Measurements from ENCODE around the gene OR10AD1. TPM values are rescaled to one million over a fixed set of nuclear protein-coding genes. Genes with fewer than 3 reads are reported as not detected.

OR10AD1 gene
- total and polyA plus RNA-seq, 10 of the 15 experiments (the other 5 are each of a cell fraction or from before 2014, with no cell fraction given): 0.04 to 0.12 TPM; not detected in 8

DNA sequence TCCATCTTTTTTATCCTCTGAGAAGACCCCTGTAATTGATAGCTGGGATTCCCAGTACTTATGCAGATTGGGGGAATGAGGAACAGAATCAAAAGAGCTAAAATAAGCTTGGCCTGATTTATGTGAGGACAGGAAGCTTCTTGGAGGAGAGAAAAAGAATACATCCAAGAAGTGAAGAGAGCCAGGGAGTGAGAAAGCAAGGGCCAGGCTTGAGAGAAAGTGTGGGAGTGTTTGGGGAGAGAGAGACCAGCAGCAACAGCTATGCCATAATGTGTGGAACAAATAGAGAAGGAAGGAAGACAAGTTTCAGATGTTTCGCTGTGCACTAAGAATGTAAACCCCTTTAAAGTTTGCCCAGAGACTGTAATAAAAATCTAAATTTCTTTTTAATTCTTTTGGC, 23.6 kb downstream of the OR10AD1 start (continued):
- TF ChIP-seq, protein P1, sequence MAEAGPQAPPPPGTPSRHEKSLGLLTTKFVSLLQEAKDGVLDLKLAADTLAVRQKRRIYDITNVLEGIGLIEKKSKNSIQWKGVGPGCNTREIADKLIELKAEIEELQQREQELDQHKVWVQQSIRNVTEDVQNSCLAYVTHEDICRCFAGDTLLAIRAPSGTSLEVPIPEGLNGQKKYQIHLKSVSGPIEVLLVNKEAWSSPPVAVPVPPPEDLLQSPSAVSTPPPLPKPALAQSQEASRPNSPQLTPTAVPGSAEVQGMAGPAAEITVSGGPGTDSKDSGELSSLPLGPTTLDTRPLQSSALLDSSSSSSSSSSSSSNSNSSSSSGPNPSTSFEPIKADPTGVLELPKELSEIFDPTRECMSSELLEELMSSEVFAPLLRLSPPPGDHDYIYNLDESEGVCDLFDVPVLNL (IDR thresholded peaks at IDR 0.05; ENCODE audit: low read depth, low read length): no peak
- TF ChIP-seq CHD1 (IDR thresholded peaks at IDR 0.05; ENCODE audit: low read depth, low read length): no peak
- TF ChIP-seq SIX5 (IDR thresholded peaks at IDR 0.05; ENCODE audit: low read depth, low read length, severe bottlenecking): no peak
- TF ChIP-seq, protein P2, sequence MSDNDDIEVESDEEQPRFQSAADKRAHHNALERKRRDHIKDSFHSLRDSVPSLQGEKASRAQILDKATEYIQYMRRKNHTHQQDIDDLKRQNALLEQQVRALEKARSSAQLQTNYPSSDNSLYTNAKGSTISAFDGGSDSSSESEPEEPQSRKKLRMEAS (IDR thresholded peaks at IDR 0.05; ENCODE audit: low read depth, low read length): no peak
- TF ChIP-seq NFIC (IDR thresholded peaks at IDR 0.05; ENCODE audit: low read depth, low read length): no peak
- TF ChIP-seq BMI1 (IDR thresholded peaks at IDR 0.05; ENCODE audit: borderline replicate concordance): no peak

DNA sequence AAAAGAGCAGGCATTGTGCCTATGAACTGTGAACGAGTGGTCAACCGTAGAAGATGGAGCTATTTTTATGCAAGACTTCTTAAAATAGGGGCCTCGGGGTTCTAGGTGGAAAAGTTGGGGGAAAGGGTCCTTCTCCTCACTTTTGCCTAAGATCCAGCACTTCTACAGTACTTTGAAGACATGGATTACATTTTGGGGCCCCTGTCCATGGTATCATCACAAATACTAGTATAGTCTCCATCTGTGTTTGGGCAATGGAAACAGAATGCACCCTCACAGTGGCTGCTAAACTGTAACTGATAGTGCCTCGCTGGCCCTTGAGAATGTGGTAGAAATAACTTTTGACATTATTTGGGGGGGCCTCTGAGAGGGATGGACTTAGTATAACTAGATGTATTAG, 25.1 kb downstream of the OR10AD1 start:
- H3K79me2 ChIP-seq (ENCODE audit: control insufficient read depth, insufficient read depth, low read length): no peaks in the 10 kb centered on the region
- DNase-seq (ENCODE audit: low read depth, low spot score): no peak
- TF ChIP-seq, protein P3, sequence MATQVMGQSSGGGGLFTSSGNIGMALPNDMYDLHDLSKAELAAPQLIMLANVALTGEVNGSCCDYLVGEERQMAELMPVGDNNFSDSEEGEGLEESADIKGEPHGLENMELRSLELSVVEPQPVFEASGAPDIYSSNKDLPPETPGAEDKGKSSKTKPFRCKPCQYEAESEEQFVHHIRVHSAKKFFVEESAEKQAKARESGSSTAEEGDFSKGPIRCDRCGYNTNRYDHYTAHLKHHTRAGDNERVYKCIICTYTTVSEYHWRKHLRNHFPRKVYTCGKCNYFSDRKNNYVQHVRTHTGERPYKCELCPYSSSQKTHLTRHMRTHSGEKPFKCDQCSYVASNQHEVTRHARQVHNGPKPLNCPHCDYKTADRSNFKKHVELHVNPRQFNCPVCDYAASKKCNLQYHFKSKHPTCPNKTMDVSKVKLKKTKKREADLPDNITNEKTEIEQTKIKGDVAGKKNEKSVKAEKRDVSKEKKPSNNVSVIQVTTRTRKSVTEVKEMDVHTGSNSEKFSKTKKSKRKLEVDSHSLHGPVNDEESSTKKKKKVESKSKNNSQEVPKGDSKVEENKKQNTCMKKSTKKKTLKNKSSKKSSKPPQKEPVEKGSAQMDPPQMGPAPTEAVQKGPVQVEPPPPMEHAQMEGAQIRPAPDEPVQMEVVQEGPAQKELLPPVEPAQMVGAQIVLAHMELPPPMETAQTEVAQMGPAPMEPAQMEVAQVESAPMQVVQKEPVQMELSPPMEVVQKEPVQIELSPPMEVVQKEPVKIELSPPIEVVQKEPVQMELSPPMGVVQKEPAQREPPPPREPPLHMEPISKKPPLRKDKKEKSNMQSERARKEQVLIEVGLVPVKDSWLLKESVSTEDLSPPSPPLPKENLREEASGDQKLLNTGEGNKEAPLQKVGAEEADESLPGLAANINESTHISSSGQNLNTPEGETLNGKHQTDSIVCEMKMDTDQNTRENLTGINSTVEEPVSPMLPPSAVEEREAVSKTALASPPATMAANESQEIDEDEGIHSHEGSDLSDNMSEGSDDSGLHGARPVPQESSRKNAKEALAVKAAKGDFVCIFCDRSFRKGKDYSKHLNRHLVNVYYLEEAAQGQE (IDR thresholded peaks at IDR 0.05; ENCODE audit: low read depth, low read length): peak; percentile 50; the same call in 1 of the 2 replicates
- TF ChIP-seq MEF2A (IDR thresholded peaks at IDR 0.05; ENCODE audit: insufficient read depth, low read depth, low read length) (no peak), NFYB (IDR thresholded peaks at IDR 0.05; ENCODE audit: insufficient read depth, low read depth, low read length) (no peak), MYC (IDR thresholded peaks at IDR 0.05; ENCODE audit: insufficient read depth, insufficient read length, insufficient replicate concordance, low read length, severe bottlenecking) (no peak)
- TF ChIP-seq, protein P4, sequence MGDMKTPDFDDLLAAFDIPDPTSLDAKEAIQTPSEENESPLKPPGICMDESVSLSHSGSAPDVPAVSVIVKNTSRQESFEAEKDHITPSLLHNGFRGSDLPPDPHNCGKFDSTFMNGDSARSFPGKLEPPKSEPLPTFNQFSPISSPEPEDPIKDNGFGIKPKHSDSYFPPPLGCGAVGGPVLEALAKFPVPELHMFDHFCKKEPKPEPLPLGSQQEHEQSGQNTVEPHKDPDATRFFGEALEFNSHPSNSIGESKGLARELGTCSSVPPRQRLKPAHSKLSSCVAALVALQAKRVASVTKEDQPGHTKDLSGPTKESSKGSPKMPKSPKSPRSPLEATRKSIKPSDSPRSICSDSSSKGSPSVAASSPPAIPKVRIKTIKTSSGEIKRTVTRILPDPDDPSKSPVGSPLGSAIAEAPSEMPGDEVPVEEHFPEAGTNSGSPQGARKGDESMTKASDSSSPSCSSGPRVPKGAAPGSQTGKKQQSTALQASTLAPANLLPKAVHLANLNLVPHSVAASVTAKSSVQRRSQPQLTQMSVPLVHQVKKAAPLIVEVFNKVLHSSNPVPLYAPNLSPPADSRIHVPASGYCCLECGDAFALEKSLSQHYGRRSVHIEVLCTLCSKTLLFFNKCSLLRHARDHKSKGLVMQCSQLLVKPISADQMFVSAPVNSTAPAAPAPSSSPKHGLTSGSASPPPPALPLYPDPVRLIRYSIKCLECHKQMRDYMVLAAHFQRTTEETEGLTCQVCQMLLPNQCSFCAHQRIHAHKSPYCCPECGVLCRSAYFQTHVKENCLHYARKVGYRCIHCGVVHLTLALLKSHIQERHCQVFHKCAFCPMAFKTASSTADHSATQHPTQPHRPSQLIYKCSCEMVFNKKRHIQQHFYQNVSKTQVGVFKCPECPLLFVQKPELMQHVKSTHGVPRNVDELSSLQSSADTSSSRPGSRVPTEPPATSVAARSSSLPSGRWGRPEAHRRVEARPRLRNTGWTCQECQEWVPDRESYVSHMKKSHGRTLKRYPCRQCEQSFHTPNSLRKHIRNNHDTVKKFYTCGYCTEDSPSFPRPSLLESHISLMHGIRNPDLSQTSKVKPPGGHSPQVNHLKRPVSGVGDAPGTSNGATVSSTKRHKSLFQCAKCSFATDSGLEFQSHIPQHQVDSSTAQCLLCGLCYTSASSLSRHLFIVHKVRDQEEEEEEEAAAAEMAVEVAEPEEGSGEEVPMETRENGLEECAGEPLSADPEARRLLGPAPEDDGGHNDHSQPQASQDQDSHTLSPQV (IDR thresholded peaks at IDR 0.05): no peak
- no peaks in the 10 kb centered on the region; a peak in 1 of 4 replicates for H3K27me3 ChIP-seq (replicated peaks in 1 of 2; ENCODE audit: control insufficient read depth in 2 of 2, insufficient read depth in 2 of 2, low read length in 1 of 2)
- CTCF ChIA-PET: interaction anchor here (0.9 to 1.2 kb wide), 2 partner anchors 11 to 13 kb away, joined by 3 read pairs; no protein-coding TSS in a partner anchor
- 24% methylated on average over 4 of the region's 4 CpGs for WGBS (ENCODE audit: insufficient coverage, insufficient replicate concordance, low lambda C conversion rate, missing lambda C conversion rate)
- H3K4me1 ChIP-seq (ENCODE audit: control insufficient read depth, insufficient read depth, low read length): peaks cover 5% of the 10 kb centered on the region; the same call in 1 of the 2 replicates
- H3K4me2 ChIP-seq (ENCODE audit: control insufficient read depth, insufficient read depth): no peak overlapping the region
- FAIRE-seq: no peak
- no peaks in the 10 kb centered on the region for H3K9me3 ChIP-seq (replicated peaks; ENCODE audit: control insufficient read depth, insufficient read depth, low read length)
- no peaks in the 10 kb centered on the region for H3K36me3 ChIP-seq (ENCODE audit: control insufficient read depth in 2 of 2, insufficient read depth in 2 of 2, low read length in 1 of 2)
- no peak for ATAC-seq
- POLR2A ChIA-PET: no interaction called here
- H4K20me1 ChIP-seq (ENCODE audit: control insufficient read depth, insufficient read depth): no peaks in the 10 kb centered on the region
- no peak overlapping the region for H2AFZ ChIP-seq (ENCODE audit: control insufficient read depth, low read depth, low read length)
- H3K9ac ChIP-seq (ENCODE audit: control insufficient read depth, insufficient read depth, low read length): no peak overlapping the region
- intact Hi-C loops (cut with micrococcal nuclease; ENCODE audit: unreplicated experiment): no loop called here
- in situ Hi-C loops (cut with MboI): no loop called here
- no peak overlapping the region for H3K4me3 ChIP-seq
- no peak overlapping the region for H3K27ac ChIP-seq (ENCODE audit: control insufficient read depth, insufficient read depth)
- no TSS peak for BruUV-seq (replicated peaks)
- RAD21 ChIA-PET (ENCODE audit: unreplicated experiment): no interaction called here
- SMC1A ChIA-PET (ENCODE audit: uncharacterized antibody, unreplicated experiment): interaction anchor here (0.9 to 3.1 kb wide), 4 partner anchors 11 to 174 kb away, joined by 3 to 8 read pairs (median 3); no protein-coding TSS in a partner anchor
